HepG2 (cell line): Measurements from ENCODE around the gene ZFPM1. TPM values are rescaled to one million over a fixed set of nuclear protein-coding genes. Genes with fewer than 3 reads are reported as not detected.

Experiments
- ARNTL ChIP-seq: sonication (generic); formaldehyde crosslinking; IDR thresholded peaks from 2 replicates; pipeline ENCODE4 v1.4.0; 2020; ENCODE audit warnings: mild to moderate bottlenecking, missing genetic modification reagents
- ATRX ChIP-seq: sonication (generic); formaldehyde crosslinking; IDR thresholded peaks from 2 replicates; pipeline ENCODE4 v1.4.0; 2020; ENCODE audit warnings: missing genetic modification reagents, borderline replicate concordance
- BCLAF1 ChIP-seq: fragments of 450-650 bp; IDR thresholded peaks from 2 replicates; pipeline ENCODE4 v1.6.1; 2017; ENCODE audit warnings: mild to moderate bottlenecking
- BORCS8-MEF2B ChIP-seq: sonication (generic); formaldehyde crosslinking; IDR thresholded peaks from 2 replicates; pipeline ENCODE4 v1.8.0; 2022; ENCODE audit warnings: mild to moderate bottlenecking, missing genetic modification reagents
- DZIP1 ChIP-seq: sonication (generic); formaldehyde crosslinking; IDR thresholded peaks from 2 replicates; pipeline ENCODE4 v1.5.0; 2020; ENCODE audit warnings: mild to moderate bottlenecking, missing genetic modification reagents
- HOXA7 ChIP-seq: sonication (generic); formaldehyde crosslinking; IDR thresholded peaks from 2 replicates; pipeline ENCODE4 v1.8.1; 2022; ENCODE audit warnings: mild to moderate bottlenecking, missing genetic modification reagents, moderate library complexity
- KAT7 ChIP-seq: IDR thresholded peaks from 2 replicates; pipeline ENCODE4 v1.6.1; 2018; ENCODE audit warnings: borderline replicate concordance, missing compliant biosample characterization
- MED13 ChIP-seq: sonication (generic); formaldehyde crosslinking; IDR thresholded peaks from 2 replicates; pipeline ENCODE4 v1.5.0; 2020; ENCODE audit warnings: missing genetic modification reagents
- SMAD1 ChIP-seq: sonication (generic); formaldehyde crosslinking; IDR thresholded peaks from 2 replicates; pipeline ENCODE4 v1.4.0; 2020; ENCODE audit warnings: missing genetic modification reagents, low read depth, mild to moderate bottlenecking, borderline replicate concordance
- TSC22D2 ChIP-seq: sonication (generic); formaldehyde crosslinking; IDR thresholded peaks from 2 replicates; pipeline ENCODE4 v1.5.1; 2020; ENCODE audit warnings: missing genetic modification reagents, mild to moderate bottlenecking, borderline replicate concordance
- U2AF2 ChIP-seq: fragments of 200-400 bp; formaldehyde crosslinking; IDR thresholded peaks from 2 replicates; pipeline ENCODE4 v1.6.1; 2017; ENCODE audit warnings: low read depth, mild to moderate bottlenecking, low read length
- YEATS4 ChIP-seq: sonication (generic); formaldehyde crosslinking; IDR thresholded peaks from 2 replicates; pipeline ENCODE4 v1.4.0; 2020; ENCODE audit warnings: missing genetic modification reagents, borderline replicate concordance
- ZBTB46 ChIP-seq: sonication (generic); formaldehyde crosslinking; IDR thresholded peaks from 2 replicates; pipeline ENCODE4 v1.4.0; 2020; ENCODE audit warnings: mild to moderate bottlenecking, missing genetic modification reagents, borderline replicate concordance
- ZNF124 ChIP-seq: sonication (generic); formaldehyde crosslinking; IDR thresholded peaks from 2 replicates; pipeline ENCODE4 v1.4.0; 2020; ENCODE audit warnings: missing genetic modification reagents
- ZNF234 ChIP-seq: sonication (generic); formaldehyde crosslinking; conservative IDR thresholded peaks from 2 replicates; pipeline ENCODE4 v1.5.1; 2020; ENCODE audit warnings: mild to moderate bottlenecking, missing genetic modification reagents
- ZNF30 ChIP-seq: sonication (generic); formaldehyde crosslinking; IDR thresholded peaks from 2 replicates; pipeline ENCODE4 v1.5.0; 2020; ENCODE audit warnings: mild to moderate bottlenecking, missing genetic modification reagents
- ZNF432 ChIP-seq: sonication (generic); formaldehyde crosslinking; IDR thresholded peaks from 2 replicates; pipeline ENCODE4 v1.5.0; 2020; ENCODE audit warnings: missing genetic modification reagents, mild to moderate bottlenecking, borderline replicate concordance
- ZNF574 ChIP-seq: sonication (generic); formaldehyde crosslinking; IDR thresholded peaks from 2 replicates; pipeline ENCODE4 v1.4.0; 2020; ENCODE audit warnings: missing genetic modification reagents
- ZNF614 ChIP-seq: IDR thresholded peaks from 2 replicates; pipeline ENCODE4 v1.6.1; 2018; ENCODE audit warnings: missing biosample characterization, missing genetic modification reagents, inconsistent platforms, borderline replicate concordance
- polyA plus RNA-seq, 8 experiments: library from polyadenylated mRNA; depleted of rRNA in 3 of 8; stranded (reverse) in 7 of 8; unstranded in 1 of 8; fragments of >200 nt; fragmentation: Illumina TruSeq in 4 of 8; extraction: Trizol in 4 of 8; gene quantifications; 2 replicates each; pipeline versions ENCODE4 v1.2.1 to v1.2.3, GENCODE V29; 2011 to 2016; ENCODE audit warnings: low read depth in 4 of 8, missing spikeins in 1 of 8, mixed read lengths in 1 of 8; ENCODE audit not compliant: insufficient read depth in 1 of 8
- total RNA-seq, 5 experiments: library from RNA; depleted of rRNA; stranded (reverse); fragments of >200 nt; fragmentation: Illumina TruSeq; extraction: Trizol; gene quantifications; 2 replicates each; pipeline ENCODE4 v1.2.3, GENCODE V29; 2016; ENCODE audit warnings: low read depth in 1 of 5

The ZFPM1 gene
- total and polyA plus RNA-seq, 2 of the 13 experiments (the other 11 are each of a cell fraction or from before 2014, with no cell fraction given) = 1.3 to 3.8 TPM

GRCh38 chr16:88560714-88561484 is 107.8 kb downstream of the ZFPM1 start (continued):
- TF ChIP-seq ZNF574 = peak; percentile 94
- peak; percentile 99 for TF ChIP-seq MED13 (CRISPR knock-in tag)
- TF ChIP-seq BCLAF1 = no peak
- TF ChIP-seq ZNF234 = 0 out of 2 replicates have a peak, but pooled peaks have one; percentile 80
- TF ChIP-seq SMAD1 = no peak
- no peak for TF ChIP-seq U2AF2
- TF ChIP-seq HOXA7 (CRISPR knock-in tag) = peak; percentile 98
- TF ChIP-seq ZNF124 (CRISPR knock-in tag) = peak; percentile 99
- peak; percentile 83; the same call in 1 of the 2 replicates for TF ChIP-seq DZIP1 (CRISPR knock-in tag)
- TF ChIP-seq ARNTL (CRISPR knock-in tag) = peak; percentile 97
- TF ChIP-seq ATRX (CRISPR knock-in tag) = peak; percentile 97
- peak; percentile 83; the same call in 1 of the 2 replicates for TF ChIP-seq KAT7
- peak; percentile 89 for TF ChIP-seq YEATS4 (CRISPR knock-in tag)
- TF ChIP-seq ZNF432 (CRISPR knock-in tag) = peak; percentile 95
- peak; percentile 69; the same call in 1 of the 2 replicates for TF ChIP-seq ZBTB46 (CRISPR knock-in tag)
- TF ChIP-seq BORCS8-MEF2B (CRISPR knock-in tag) = peak; percentile 100
- TF ChIP-seq TSC22D2 (CRISPR knock-in tag) = peak; percentile 100
- peak; percentile 99 for TF ChIP-seq ZNF614 (CRISPR knock-in tag)
- TF ChIP-seq ZNF30 (CRISPR knock-in tag) = peak; percentile 99
